ENCODE data around the gene ANKS1A. TPM values are rescaled to one million over a fixed set of nuclear protein-coding genes. Genes with fewer than 3 reads are reported as not detected.

The ANKS1A gene
- total RNA-seq, 4 donors from 2014 or later, result 12.1 to 31.8 (median 24.1) TPM

- H3K36me3 ChIP-seq, result no peaks in the 10 kb centered on the region
- no peaks in the 10 kb centered on the region for H3K4me1 ChIP-seq
- no peak for TF ChIP-seq POLR2A (IDR thresholded peaks at IDR 0.05)
- TF ChIP-seq CTCF (IDR thresholded peaks at IDR 0.05), result no peak
- H3K9me3 ChIP-seq, result no peaks in the 10 kb centered on the region
- DNase-seq, result no peak
- H3K27ac ChIP-seq, result no peak overlapping the region
- no peak overlapping the region for H3K4me3 ChIP-seq
- intact Hi-C loops (cut with DNase I; ENCODE audit: low total_unique reads), result no loop called here
- no peaks in the 10 kb centered on the region for H3K27me3 ChIP-seq
Measured at GRCh38 chr6:35061102-35061615, 172.1 kb downstream of the ANKS1A start.

- no peak overlapping the region for H3K27ac ChIP-seq
- H3K4me1 ChIP-seq, result no peaks in the 10 kb centered on the region
Measured at GRCh38 chr6:35061651-35062410, 172.8 kb downstream of the ANKS1A start.

GRCh38 chr6:35062676-35063574 is 173.9 kb downstream of the ANKS1A start:
- Histone ChIP-seq H3K4me3 (no peak overlapping the region), H3K27me3 (no peaks in the 10 kb centered on the region), H3K27ac (no peak overlapping the region), H3K4me1 (no peaks in the 10 kb centered on the region), H3K36me3 (no peaks in the 10 kb centered on the region), H3K9me3 (no peaks in the 10 kb centered on the region)
- no peak for DNase-seq
- intact Hi-C loops (cut with DNase I; ENCODE audit: low total_unique reads), result no loop called here
- no peak for TF ChIP-seq POLR2A (IDR thresholded peaks at IDR 0.05)
- no peak for TF ChIP-seq CTCF (IDR thresholded peaks at IDR 0.05)

More at GRCh38 chr6:35061651-35062410, 172.8 kb downstream of the ANKS1A start:
- no peak for DNase-seq
- H3K4me3 ChIP-seq, result no peak overlapping the region
- H3K36me3 ChIP-seq, result no peaks in the 10 kb centered on the region
- no peaks in the 10 kb centered on the region for H3K27me3 ChIP-seq
- H3K9me3 ChIP-seq, result no peaks in the 10 kb centered on the region
- no peak for TF ChIP-seq POLR2A (IDR thresholded peaks at IDR 0.05)
- TF ChIP-seq CTCF (IDR thresholded peaks at IDR 0.05), result no peak
- intact Hi-C loops (cut with DNase I; ENCODE audit: low total_unique reads), result no loop called here

GRCh38 chr6:35063701-35064280 is 174.7 kb downstream of the ANKS1A start:
- intact Hi-C loops (cut with DNase I; ENCODE audit: low total_unique reads), result no loop called here
- Histone ChIP-seq H3K9me3 (no peaks in the 10 kb centered on the region), H3K4me1 (no peaks in the 10 kb centered on the region), H3K27me3 (no peaks in the 10 kb centered on the region), H3K4me3 (no peak overlapping the region), H3K36me3 (no peaks in the 10 kb centered on the region), H3K27ac (no peak overlapping the region)
- DNase-seq, result no peak
- TF ChIP-seq CTCF (IDR thresholded peaks at IDR 0.05) (no peak), POLR2A (IDR thresholded peaks at IDR 0.05) (no peak)
